NCI-H187 (cell line): ENCODE measurements around the gene MAP2.
A peak's percentile ranks its signal among the peaks of the same experiment; 100 is the strongest.
"Not testable (repeated sequence)": the region's sequence is repeated elsewhere in the genome, so short reads cannot be mapped to it uniquely, and the experiment has no call there.

Experiments
- DNase-seq, 2 experiments: peaks; one replicate each; lab custom pipeline; 2025; lab: John Stamatoyannopoulos, UW

The MAP2 gene

GRCh38 chr2:209476367-209477208 lies 52.7 kb downstream of the MAP2 start:
- DNase-seq, result peak in 1 of 2 experiments; percentile 17

GRCh38 chr2:209492296-209492695 lies 68.4 kb downstream of the MAP2 start:
- not testable (repeated sequence) for DNase-seq

GRCh38 chr2:209495068-209495620 lies 71.3 kb downstream of the MAP2 start:
- not testable (repeated sequence) for DNase-seq

- no peak for DNase-seq
These were observed 72.2 kb downstream of the MAP2 start for GRCh38 chr2:209495855-209496585.

GRCh38 chr2:209496586-209496982 lies 72.7 kb downstream of the MAP2 start:
- DNase-seq, result no peak

GRCh38 chr2:209498614-209499013 lies 74.8 kb downstream of the MAP2 start:
- DNase-seq, result no peak

- DNase-seq, result no peak
These were observed 75.2 kb downstream of the MAP2 start for GRCh38 chr2:209499069-209499468.

GRCh38 chr2:209501579-209501978 lies 77.7 kb downstream of the MAP2 start:
- no peak for DNase-seq

GRCh38 chr2:209505410-209505809 lies 81.6 kb downstream of the MAP2 start:
- no peak for DNase-seq

GRCh38 chr2:209508255-209508654 lies 84.4 kb downstream of the MAP2 start:
- no peak for DNase-seq

- no peak for DNase-seq
These were observed 87.8 kb downstream of the MAP2 start for GRCh38 chr2:209511637-209512036.

- DNase-seq, result no peak
These were observed 89.1 kb downstream of the MAP2 start for GRCh38 chr2:209512971-209513370.

- no peak for DNase-seq
These were observed 93.6 kb downstream of the MAP2 start for GRCh38 chr2:209517436-209517835.

- no peak for DNase-seq
These were observed 95.4 kb downstream of the MAP2 start for GRCh38 chr2:209519271-209519670.

GRCh38 chr2:209519906-209520305 lies 96.1 kb downstream of the MAP2 start:
- DNase-seq, result no peak

GRCh38 chr2:209523041-209523740 lies 99.3 kb downstream of the MAP2 start:
- no peak for DNase-seq

- DNase-seq, result no peak
These were observed 100.0 kb downstream of the MAP2 start for GRCh38 chr2:209523867-209524266.

GRCh38 chr2:209525331-209525730 lies 101.5 kb downstream of the MAP2 start:
- no peak for DNase-seq

- DNase-seq, result no peak
These were observed 102.0 kb downstream of the MAP2 start for GRCh38 chr2:209525834-209526281.

GRCh38 chr2:209526561-209526960 lies 102.7 kb downstream of the MAP2 start:
- DNase-seq, result no peak

GRCh38 chr2:209529579-209529978 lies 105.7 kb downstream of the MAP2 start:
- DNase-seq, result no peak

- DNase-seq, result no peak
These were observed 108.5 kb downstream of the MAP2 start for GRCh38 chr2:209532321-209532720.
